ENCODE measurements around the gene INTS13.

- TF ChIP-seq, protein P1, sequence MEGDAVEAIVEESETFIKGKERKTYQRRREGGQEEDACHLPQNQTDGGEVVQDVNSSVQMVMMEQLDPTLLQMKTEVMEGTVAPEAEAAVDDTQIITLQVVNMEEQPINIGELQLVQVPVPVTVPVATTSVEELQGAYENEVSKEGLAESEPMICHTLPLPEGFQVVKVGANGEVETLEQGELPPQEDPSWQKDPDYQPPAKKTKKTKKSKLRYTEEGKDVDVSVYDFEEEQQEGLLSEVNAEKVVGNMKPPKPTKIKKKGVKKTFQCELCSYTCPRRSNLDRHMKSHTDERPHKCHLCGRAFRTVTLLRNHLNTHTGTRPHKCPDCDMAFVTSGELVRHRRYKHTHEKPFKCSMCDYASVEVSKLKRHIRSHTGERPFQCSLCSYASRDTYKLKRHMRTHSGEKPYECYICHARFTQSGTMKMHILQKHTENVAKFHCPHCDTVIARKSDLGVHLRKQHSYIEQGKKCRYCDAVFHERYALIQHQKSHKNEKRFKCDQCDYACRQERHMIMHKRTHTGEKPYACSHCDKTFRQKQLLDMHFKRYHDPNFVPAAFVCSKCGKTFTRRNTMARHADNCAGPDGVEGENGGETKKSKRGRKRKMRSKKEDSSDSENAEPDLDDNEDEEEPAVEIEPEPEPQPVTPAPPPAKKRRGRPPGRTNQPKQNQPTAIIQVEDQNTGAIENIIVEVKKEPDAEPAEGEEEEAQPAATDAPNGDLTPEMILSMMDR (conservative IDR thresholded peaks at IDR 0.05; ENCODE audit: low read depth, low read length), result no peak
- TF ChIP-seq SMC3 (IDR thresholded peaks at IDR 0.05; ENCODE audit: low read depth, low read length), result no peak
- TF ChIP-seq FOS (IDR thresholded peaks at IDR 0.05; ENCODE audit: low read depth, low read length), result no peak
These were observed 15.7 kb upstream of the INTS13 start for GRCh38 chr12:26953447-26953846.

Data from IMR-90 (cell line).